ENCODE measurements around the gene KCTD13.
"Not testable (repeated sequence)": the region's sequence is repeated elsewhere in the genome, so short reads cannot be mapped to it uniquely, and the experiment has no call there.

The KCTD13 gene

DNA sequence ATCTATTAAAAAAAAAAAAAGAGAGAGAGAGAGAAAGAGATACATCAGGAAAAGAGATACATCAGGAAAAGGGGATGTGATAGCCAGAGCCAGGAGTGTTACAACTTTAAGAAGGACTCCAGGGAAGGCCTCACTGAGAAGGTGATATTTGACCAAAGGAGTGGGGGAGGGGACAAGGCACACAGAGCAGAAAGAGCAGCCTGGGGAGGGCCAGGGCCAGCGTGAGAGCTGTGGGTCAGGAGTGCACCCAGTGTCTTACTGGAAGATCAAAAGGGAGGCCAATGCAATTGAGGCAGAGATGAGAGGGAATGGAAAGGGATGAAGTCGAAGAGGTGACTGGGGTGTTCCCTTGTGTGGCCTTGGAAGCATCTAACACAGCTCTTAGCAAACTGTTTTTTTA is 18.1 kb downstream of the KCTD13 start:
- DNase-seq (ENCODE audit: low read depth in 2 of 2, low spot score in 1 of 2), result no peak

DNA sequence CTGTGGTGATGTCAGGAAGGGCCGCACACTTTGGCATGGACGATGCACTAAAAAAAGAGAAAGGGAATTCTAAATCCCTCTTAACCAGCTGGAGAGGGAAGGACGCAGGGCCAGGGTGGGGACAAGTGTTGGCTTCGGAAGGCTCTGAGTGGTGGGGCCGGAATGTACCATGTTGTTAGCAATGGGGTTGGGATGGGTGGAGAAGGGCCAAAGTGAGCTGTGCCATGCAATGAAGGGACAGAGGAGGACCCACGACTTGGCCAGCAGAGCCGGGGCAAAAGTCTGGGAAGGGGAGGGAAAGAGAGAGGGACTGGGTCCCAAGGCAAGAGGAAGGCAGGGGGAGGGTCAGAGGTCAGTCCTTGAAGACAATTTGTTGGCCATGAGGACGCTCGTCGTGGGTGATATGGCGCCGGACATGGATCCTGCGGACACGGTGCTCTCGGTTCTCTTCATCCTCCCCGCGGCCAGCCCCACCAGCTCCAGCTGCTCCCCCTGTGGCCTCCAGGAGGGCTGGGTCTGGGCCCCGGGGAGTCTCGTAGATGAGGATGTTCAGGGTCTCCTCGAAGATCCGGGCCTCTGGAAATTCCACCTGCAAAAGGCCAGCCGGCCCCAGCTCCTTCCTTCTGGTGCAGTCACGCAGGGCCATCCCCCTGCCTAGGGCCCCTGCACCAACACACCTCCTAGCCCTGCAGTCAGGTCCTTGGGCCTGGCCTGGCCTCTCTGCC is 19.3 kb downstream of the KCTD13 start:
- DNase-seq (ENCODE audit: low read depth in 2 of 2, low spot score in 1 of 2), result no peak

DNA sequence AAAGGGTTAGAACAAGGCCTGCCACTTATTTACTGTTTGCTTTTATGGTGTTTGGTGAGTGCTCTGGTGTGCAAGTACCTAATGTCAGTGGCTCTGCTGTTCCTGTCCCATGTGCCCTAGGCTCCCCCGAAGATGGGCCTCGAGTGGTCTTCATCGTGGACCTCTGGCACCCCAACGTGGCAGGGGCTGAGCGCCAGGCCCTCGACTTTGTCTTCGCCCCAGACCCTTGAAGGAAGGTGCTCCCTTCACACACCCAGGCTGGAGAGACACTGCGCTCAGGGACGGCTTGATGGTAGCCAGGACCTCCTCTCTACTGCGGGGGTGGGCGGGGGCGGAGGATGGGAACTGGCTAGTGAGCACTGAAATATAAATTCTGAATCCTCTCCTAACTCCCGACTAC is 20.4 kb downstream of the KCTD13 start:
- DNase-seq (ENCODE audit: low read depth in 2 of 2, low spot score in 1 of 2), result no peak

DNA sequence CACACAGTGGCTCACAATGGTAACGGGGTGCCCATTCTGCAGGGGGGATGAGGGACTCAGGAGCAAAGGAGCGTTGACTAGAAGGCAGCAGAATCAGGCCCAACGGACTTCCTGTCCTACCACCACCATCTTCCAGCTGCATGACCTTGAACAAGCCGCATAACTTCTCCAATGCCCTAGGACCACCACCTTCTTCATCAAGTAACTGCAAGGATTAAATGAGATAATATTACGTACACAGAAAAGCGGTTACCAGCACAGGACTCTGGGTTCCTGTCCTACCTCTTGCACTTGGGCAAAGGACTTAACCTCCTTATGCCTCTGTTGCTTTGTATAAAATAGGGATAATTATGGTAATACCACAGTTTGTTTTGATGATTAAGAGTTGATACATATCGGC is 21.1 kb downstream of the KCTD13 start:
- DNase-seq (ENCODE audit: low read depth in 2 of 2, low spot score in 1 of 2), result no peak

DNA sequence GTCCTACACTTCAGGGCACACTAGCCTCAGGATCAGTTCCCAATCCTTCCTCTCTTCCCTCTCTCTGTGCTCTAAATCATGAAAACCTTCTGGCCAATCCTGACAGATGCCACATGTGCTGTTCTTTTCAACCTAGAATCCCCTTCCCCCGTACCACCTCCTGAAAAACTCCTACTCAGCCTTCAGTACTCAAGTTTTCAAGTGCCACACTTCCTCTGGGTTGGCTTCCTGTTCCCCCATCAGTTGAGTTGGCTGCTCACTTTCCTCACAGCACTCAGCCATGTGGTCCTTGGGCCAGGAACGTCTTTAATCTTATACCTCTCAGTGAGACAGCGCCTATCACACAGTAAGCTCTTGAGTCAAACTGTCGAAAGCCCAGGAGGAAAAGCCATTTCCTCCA is 22.4 kb downstream of the KCTD13 start:
- DNase-seq (ENCODE audit: low read depth in 2 of 2, low spot score in 1 of 2), result no peak

DNA sequence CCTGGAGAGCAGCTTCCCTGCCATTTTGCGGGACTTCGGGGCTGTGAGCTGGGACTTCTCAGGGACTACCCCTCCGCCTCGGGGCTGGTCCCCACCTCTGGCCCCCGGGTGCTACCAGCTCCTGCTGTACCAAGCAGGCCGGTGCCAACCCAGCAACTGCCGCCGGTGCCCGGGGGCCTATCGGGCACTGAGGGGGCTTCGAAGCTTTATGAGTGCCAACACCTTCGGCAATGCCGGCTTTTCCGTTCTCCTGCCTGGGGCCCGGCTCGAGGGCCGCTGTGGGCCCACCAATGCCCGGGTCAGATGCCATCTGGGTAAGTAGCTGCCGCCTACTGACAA is 24.4 kb downstream of the KCTD13 start:
- DNase-seq (ENCODE audit: low read depth in 2 of 2, low spot score in 1 of 2), result no peak

DNA sequence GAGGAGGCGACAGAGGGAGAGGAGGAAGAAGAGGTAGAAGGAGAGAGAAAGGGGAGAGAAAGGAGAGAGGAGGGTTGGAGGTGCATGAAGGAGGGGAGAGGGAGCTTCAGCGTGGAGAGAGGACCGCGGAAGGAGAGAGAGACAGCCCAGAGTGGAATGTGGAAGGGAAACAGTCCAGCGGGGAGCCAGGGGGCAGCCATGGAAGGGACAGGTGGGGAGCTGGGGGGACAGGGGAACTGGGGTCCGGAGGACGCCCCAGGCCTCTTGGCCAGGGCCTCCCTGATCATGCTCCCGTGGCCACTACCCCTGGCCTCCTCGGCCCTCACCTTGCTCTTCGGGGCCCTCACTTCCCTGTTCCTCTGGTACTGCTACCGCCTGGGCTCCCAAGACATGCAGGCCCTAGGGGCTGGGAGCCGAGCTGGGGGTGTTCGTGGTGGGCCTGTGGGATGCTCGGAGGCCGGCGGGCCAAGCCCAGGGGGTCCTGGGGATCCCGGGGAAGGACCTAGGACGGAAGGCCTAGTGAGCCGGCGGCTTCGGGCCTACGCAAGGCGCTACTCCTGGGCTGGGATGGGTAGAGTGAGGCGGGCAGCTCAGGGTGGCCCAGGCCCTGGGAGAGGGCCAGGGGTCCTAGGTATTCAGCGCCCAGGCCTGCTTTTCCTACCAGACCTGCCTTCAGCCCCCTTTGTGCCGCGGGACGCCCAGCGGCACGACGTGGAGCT is 25.0 kb downstream of the KCTD13 start:
- DNase-seq (ENCODE audit: low read depth in 2 of 2, low spot score in 1 of 2), result no peak

DNA sequence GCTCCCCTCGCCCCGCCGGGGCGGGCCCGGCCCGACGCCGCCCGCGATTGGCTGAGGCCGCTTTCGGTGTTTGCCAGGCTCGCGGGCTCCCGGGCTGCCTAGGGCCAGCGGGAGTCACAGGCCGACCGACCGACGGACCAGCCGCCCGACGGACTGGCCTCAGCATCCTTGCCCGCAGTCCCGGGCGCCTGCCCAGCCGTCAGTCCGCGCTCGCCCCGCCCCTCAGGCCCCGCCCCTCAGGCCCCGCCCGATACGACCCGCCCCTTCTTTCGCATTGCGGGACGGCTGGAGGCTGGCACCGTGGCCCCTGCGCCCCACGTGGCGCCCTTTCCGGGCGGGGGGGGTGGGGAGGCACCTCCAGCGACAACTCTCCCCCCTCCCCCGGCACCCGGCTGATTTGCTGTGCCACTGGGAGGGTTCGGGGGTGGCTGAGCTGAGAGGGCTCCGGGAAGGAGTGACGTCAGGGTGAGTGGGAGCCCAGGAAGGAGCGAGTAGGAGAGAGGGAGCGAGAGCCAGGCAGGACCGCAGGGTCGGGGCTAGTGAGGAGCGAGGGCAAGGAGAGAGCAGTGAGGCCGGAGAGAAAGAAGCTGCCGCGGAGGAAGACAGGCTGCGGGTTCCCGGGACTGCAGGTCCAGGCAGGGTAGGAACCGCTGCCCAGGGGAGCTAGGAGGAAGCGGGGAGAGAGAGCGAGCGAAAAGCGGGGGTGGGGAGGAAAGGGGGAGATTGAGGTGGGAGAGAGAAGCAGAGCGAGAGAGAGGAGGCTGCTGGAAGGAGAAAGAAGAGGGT is 25.7 kb downstream of the KCTD13 start, which contains the start of gene ASPHD1:
Gene ASPHD1 (plus strand): TSS at position 387 of the 786 bp plus-strand sequence. CDS start 484 bp downstream, outside the sequence.
- DNase-seq (ENCODE audit: low read depth in 2 of 2, low spot score in 1 of 2), result peak; percentile 15 to 34

DNA sequence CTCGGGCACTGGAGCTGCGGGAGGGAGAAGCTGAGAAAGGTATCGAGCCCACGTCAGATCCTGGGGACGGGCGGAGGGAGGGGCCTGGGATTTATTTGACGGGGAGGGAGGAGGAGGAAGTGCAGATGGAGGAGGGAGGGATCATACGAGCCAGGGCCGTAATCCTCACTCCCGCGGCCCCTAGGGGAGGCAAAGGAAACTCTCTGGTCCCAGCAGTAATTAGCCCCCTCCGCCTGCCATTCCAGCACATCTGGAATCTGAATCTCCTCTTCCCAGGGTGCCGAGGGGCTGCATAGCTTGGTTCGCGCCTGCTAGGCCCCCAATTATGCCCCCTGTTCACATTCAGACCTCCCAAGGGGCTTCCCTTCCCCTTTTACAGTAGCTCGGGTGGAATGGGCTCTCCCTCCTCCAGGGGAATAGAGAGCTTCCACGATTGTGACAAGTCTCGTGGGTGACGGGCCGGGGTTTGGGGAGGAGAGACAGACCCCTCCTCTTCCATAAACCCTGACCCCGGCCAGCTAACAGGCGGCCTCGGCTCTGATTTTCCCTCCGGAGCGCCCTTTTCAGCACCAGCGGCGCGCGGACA is 26.4 kb downstream of the KCTD13 start, which contains the start of gene SEZ6L2:
Gene SEZ6L2 (minus strand): TSS at position 35 of the 586 bp plus-strand sequence. CDS start 531 bp downstream, outside the sequence.
- DNase-seq (ENCODE audit: low read depth in 2 of 2, low spot score in 1 of 2), result peak; percentile 35 to 41

DNA sequence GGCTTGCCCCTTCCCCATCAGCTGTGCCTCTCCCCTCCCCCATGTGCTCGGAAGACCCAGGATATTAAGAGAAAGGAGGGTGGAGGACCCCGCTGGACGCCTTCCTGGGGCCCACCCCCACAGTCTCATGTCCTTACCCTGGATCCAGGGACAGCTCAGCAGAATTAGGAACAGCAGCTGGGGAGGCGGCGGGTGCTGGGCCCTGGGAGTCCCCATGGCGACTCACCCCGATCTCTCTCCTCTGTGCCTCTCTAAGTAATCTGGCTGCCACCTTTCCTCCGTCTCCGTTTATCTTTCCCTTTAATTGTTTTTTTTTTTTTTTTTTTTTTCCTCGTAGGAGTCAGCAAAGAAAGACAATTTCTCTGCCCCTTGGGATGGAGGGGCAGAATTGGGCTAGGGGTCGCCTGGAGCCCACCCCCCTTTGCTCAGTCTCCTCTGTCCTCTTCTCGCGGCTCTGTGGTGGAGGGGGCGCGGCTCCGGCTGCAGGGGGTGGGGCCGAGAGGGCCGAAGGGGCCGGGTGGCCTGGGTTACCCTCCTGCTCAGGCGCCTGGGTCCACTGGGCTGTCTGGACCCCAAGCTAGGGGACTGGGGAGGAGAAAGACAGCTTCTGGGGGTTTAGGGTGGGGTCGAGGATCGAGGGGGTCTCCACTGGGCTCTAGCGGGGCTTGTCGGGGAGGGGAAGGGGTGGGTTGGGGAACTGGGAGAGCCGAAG is 27.1 kb downstream of the KCTD13 start:
- DNase-seq (ENCODE audit: low read depth in 2 of 2, low spot score in 1 of 2), result no peak

DNA sequence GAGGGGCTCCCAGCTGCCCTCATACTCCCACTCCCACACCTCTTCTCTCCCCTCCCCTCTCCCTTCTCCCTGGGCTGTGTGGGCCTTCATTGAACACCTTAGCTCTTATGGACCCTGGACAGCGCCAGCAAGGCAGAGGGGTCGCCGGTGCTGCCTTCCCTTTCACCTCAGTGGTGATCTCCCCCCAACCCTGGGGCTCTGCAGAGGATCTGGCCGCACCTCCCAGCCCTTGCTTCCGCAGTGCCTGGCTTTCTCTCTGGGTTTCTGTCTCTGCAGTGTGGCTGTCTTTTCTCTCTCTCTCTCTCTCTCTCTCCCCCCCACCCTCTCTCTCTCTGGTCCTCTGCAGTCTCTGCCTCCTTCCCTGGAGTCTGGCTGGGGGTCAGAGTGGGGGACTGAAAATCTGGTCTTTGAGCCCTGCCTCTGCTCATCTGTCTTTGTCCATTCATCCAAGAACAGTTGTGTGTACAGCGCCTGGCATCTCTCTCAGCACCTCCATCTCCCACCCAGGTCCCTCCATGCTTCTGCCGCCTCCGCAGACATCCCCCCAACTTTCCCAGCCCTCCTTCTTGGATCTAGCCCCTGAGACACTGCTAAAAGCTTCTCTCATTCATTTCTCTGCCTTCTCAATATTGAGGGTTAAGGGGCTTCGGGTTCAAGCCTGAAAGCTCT is 27.8 kb downstream of the KCTD13 start:
- DNase-seq (ENCODE audit: low read depth in 2 of 2, low spot score in 1 of 2), result no peak

DNA sequence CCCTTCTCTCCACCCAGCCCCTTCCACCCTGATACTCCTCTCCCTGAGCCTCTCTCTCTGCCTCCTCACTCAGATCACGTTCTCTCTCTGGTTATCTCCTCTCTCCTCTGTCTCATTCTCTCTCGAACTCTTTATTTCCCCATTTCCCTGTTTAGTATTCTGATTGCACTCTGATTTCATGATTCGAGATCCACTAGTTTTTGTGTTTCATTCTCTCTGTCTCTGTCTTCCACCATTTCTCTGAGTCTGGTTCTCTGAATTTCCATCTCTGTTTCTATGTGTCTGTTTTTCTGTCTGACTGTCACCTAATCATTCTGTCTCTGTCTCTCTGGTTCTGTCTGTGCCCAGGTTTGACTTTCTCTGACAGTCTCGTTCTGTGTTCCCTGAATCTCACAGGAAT is 28.7 kb downstream of the KCTD13 start:
- no peak for DNase-seq (ENCODE audit: low read depth in 2 of 2, low spot score in 1 of 2)

DNA sequence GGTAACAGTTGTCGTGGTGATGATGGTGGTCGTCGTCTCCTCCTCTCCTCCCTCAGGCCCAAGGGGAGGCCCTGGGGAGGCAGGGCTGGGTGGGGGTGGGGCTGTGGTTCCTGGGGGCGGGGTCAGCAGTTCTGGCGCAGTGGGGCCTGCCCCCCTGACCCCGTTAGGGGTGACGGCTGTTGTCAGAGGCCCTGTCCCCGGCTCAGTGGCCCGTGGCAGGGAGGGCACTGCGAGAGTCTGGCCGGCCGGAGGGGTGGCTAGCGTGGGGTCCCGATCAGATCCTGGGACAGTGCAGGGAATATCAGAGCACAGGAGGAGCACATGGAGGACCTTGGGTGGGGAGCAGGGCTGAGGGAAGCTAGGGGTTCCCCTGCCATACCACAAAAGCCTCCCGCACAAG is 29.2 kb downstream of the KCTD13 start:
- no peak for DNase-seq (ENCODE audit: low read depth in 2 of 2, low spot score in 1 of 2)

DNA sequence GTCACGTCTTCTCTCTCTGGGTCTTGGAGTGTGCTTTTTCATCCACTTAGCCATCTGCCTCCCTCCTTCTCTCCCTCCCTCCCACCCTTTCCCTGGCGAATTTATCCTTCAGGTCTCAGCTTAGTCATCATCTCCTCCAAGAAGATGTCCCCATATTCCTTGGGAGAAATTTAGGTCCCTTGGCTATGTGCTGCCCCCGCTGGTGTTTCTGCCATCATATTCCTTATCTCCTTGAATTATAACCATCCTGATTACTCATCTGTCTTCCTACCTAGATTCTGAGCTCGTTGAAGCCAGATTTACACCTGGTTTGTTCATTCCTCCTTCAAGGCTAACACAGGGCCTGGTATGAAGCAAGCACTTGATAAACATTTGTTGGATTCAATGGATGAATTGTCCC is 31.7 kb downstream of the KCTD13 start:
- DNase-seq (ENCODE audit: low read depth in 2 of 2, low spot score in 1 of 2), result no peak

DNA sequence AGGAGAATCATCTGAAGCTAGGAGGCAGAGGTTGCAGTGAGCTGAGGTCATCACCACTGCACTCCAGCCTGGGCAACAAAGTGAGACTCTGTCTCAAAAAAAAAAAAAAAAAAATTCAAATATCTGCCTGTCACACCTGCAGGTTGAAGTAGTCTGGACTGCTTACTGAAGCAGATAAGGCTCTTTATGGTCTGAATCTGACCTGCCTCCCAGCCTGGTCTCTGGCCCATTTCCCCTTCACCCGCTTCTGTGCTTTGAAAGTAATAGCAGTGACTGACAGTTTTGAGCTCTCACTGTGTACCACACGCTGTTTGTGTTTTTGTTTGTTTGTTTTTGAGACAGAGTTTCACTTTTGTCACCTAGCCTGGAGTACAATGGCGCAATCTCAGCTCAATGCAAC is 32.5 kb downstream of the KCTD13 start:
- no peak for DNase-seq (ENCODE audit: low read depth in 2 of 2, low spot score in 1 of 2)

DNA sequence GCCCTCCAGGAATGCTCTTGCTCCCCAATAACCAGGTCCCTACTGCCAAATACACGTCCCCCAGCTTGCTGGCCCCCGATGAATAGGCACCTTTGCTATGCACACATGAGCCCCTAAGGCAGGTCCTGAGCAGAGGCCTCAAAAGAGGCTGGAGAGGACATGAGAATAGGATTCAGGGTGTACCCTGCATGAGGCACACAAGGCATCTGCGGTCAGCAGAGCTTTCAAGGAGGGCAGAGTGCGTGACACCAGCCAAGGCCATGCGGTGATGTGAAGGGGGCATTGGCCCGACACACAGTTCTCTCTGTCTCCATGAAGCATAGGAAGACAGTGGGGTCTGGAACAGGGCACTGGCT is 33.6 kb downstream of the KCTD13 start:
- no peak for DNase-seq (ENCODE audit: low read depth in 2 of 2, low spot score in 1 of 2)

DNA sequence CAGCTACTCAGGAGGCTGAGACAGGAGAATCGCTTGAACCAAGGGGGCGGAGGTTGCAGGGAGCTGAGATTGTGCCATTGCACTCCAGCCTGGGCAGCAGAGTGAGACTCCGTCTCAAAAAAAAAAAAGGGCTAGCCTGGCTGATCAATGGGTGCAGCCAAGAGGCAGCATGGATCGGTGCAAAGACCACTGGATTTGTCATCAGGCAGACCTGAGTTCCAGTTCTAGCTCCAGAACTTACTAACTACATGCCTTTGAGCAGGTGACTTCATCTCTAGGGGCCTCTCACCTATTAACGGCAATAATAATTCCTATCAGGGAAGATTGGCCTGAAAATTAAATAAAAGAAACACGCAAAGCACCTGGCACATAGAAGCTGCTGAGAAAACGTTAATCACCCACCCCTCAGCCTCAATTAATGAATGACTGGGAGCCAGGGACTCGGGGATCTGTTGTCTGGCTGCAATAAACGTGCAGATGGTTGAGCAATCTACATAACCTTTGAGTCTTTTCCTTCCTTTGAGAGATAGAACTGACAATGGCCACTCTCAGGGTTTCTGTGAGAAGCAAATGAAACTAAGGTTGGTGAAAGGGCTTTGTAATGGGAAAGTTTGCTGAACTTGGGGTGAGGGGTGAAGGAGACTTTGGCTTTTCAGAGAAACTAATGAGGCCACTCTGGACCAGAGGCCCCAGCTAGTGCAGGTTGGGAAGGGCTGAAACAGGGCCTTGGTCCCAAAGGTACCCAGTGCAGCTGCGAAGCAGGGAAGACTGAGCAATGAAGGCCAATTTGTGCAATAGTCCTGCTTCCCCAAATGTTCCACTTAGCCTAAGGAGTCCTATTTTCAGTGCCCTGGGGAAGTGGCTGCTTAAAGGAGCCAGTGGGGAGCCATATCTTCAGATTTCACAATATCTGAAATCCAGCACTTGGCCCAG is 34.2 kb downstream of the KCTD13 start:
- no peak for DNase-seq (ENCODE audit: low read depth in 2 of 2, low spot score in 1 of 2)

DNA sequence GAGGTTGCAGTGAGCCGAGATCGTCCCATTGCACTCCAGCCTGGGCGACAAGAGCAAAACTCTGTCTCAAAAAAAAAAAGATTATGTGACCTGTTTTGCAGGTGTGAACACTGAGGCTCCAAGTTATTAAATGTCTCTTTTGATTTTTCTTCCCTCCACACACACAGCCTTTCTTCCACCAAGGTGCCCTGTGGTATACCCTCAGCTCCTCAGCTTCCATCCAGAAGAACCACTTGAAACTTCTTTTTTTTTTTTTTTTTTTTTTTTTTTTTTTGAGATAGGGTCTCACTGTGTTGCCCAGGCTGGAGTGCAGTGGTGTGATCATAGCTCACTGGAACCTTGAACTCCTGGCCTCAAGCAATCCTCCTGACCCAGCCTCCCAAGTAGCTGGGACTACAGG is 36.7 kb downstream of the KCTD13 start:
- not testable (repeated sequence) for DNase-seq (ENCODE audit: low read depth in 2 of 2, low spot score in 1 of 2)

DNA sequence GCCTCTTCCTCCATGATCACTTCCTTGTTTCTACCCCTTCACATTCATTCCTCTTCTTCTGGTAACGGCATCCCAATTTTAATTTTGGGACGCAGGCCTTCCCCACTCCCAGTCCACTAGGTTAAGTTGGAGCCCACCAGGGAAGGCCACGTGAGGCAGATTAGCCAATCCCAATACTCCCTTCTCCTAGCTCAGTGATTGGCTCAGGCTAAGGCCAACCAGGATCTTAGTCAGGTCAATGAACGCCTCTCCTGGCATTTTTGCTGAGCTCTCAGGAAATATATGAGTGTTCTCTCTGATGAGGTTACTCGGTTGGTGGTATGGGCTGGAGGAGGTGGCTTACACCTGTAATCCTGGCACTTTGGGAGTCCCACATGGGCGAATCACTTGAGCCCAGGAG is 42.0 kb downstream of the KCTD13 start:
- DNase-seq (ENCODE audit: low read depth in 2 of 2, low spot score in 1 of 2), result no peak
